Pons (tissue), 1 donor: ENCODE data around the gene SOX11.

ENCODE experiments used
- DNase-seq: peaks from one replicate; pipeline ENCODE4 v3.0.0-alpha.2; 2016; ENCODE audit warnings: low spot score

SOX11 gene

DNA sequence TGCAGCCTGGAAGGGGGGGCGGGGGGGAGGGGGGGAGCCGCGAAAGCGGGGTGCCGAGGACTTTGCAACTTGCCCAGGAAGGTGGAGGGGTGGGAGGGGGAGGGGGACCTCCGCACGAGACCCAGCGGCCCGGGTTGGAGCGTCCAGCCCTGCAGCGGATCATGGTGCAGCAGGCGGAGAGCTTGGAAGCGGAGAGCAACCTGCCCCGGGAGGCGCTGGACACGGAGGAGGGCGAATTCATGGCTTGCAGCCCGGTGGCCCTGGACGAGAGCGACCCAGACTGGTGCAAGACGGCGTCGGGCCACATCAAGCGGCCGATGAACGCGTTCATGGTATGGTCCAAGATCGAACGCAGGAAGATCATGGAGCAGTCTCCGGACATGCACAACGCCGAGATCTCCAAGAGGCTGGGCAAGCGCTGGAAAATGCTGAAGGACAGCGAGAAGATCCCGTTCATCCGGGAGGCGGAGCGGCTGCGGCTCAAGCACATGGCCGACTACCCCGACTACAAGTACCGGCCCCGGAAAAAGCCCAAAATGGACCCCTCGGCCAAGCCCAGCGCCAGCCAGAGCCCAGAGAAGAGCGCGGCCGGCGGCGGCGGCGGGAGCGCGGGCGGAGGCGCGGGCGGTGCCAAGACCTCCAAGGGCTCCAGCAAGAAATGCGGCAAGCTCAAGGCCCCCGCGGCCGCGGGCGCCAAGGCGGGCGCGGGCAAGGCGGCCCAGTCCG, 540 bp downstream of the SOX11 start:
- no peak for DNase-seq

DNA sequence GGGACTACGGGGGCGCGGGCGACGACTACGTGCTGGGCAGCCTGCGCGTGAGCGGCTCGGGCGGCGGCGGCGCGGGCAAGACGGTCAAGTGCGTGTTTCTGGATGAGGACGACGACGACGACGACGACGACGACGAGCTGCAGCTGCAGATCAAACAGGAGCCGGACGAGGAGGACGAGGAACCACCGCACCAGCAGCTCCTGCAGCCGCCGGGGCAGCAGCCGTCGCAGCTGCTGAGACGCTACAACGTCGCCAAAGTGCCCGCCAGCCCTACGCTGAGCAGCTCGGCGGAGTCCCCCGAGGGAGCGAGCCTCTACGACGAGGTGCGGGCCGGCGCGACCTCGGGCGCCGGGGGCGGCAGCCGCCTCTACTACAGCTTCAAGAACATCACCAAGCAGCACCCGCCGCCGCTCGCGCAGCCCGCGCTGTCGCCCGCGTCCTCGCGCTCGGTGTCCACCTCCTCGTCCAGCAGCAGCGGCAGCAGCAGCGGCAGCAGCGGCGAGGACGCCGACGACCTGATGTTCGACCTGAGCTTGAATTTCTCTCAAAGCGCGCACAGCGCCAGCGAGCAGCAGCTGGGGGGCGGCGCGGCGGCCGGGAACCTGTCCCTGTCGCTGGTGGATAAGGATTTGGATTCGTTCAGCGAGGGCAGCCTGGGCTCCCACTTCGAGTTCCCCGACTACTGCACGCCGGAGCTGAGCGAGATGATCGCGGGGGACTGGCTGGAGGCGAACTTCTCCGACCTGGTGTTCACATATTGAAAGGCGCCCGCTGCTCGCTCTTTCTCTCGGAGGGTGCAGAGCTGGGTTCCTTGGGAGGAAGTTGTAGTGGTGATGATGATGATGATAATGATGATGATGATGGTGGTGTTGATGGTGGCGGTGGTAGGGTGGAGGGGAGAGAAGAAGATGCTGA, 1.4 kb downstream of the SOX11 start:
- no peak for DNase-seq

DNA sequence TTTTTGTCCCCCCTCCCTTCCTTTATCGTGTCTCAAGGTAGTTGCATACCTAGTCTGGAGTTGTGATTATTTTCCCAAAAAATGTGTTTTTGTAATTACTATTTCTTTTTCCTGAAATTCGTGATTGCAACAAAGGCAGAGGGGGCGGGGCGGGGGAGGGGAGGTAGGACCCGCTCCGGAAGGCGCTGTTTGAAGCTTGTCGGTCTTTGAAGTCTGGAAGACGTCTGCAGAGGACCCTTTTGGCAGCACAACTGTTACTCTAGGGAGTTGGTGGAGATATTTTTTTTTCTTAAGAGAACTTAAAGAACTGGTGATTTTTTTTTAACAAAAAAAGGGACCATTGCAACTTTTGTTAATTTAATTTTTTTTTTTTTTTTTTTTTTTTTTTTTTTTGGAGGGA, 2.1 kb downstream of the SOX11 start:
- no peak for DNase-seq

DNA sequence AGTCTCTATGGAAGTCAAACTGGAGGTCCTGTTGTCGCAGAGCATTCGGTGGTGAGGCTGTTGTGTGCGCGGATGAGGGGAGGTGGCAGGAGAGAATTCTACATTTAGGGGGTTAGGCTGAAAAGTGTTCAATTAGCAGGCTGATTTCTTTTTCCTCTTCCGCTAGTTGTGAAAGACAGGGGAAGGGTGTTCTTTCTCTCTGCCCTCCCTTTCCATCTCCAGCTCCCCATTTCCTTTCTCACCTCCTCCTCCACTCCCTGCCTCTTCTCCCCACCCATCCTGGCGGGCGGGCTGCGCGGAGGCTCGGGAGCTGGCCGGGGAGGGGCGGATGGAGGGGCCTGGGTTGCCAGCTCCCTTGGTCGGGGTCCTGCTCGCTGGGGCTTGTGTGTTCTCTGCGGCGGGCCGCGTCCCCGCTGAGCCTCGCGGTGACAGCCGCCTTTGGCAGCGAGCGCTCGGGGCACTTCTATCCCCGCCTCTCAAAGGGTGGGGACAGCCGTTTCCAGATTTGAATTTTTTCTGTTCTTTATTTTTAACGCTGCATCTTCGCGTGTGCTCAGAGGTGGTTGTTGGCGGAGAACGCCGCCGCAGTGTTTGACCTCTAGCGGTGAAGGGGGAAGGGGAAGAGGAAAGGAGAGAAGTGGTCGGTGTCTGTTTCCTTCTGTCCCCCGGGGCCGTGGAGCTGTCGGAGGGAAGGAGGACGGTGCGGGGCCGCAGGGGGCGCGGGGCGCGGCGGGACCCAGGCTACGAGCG, 3.6 kb downstream of the SOX11 start:
- no peak for DNase-seq

DNA sequence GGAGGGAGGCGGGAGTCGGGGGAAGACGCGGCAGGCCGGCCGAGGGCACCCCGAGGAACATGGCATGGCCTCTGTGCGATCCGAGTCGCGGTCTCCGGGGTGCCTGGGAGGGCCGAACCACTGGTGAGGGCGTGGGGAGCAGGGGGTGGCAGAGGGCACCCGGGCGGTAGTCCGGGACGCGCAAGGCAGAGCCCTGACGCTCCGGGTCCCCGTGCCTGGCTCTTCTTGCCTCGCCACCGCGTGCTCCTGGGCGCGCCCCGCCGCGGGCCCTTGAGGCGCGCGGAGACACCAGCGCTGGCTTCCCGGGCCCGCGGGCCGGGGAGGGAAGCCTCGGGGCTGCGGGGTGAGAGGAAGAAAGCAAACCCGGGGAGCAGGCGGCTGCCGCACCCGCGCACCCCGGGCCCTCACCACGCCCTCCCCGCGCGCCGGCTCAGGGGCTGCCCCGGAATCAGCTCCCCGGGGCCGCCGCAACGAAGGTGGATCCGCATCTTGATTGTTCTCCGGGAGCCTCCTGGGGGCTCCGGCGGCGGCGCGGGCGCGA, 4.3 kb downstream of the SOX11 start:
- DNase-seq: no peak

DNA sequence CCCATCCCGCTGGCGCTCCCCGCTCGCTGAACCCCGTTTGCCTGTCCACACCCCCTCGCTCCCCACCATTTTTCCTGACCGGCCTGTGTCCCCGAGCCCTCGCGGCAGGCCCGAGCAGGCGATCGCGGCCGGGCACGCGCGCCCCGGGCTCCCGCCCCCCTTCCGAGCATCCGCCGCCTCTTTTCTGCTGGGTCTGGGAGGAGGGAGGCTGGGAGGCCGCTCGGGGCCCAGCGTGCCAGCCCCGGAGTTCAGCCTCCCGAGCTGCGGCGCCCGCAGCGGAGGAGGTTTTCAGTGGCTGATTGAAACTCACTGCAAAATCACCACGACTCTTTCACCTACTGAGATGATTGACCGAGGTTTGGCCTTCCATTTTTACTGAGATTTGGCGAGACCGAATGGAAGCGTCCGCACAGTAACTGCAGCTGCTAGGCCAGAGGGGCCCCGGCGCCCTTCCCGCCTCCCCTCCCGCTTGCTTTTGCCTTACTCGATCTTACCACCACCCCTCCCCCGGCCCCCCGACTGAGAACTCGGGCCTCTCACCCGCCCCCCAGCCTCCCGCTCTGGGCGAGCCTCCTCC, 4.8 kb downstream of the SOX11 start:
- no peak for DNase-seq

DNA sequence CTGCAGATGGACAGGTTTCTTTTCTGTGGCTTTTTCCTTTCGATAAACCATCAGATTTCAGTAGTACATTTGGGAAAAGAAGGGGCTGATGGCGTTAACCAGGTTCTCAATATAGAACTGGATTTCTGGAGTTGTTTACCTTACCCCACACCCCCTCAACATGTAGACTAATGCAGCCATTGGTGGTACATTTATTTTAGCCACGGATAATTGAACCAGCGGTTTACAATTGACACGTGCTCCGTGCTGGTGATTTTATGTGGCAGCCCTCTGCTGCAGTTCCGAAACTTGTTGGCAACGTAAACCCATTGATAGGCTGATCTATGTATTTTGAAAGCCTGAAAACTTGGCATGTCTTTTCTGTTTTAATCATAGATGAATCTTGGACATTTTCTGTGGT, 5.4 kb downstream of the SOX11 start:
- DNase-seq: no peak

DNA sequence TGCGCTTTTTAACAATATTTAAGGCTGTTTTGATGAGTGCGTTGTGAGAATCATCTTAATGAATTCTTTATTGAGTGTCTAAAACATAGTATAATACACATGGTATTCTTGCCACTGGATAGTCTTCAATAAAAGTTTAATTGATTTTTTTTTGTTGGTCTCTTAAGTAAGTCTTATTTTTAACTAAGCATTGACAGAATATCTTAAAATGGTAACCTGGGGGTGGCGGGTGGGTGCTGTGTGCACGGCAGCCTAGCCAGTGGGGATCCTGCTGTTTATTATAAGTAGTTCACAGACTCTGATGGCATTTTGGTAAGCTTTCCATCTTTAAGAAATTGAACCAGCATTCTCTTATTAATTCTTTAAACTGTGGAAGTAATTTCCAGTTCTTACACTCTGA, 6.0 kb downstream of the SOX11 start:
- DNase-seq: no peak

DNA sequence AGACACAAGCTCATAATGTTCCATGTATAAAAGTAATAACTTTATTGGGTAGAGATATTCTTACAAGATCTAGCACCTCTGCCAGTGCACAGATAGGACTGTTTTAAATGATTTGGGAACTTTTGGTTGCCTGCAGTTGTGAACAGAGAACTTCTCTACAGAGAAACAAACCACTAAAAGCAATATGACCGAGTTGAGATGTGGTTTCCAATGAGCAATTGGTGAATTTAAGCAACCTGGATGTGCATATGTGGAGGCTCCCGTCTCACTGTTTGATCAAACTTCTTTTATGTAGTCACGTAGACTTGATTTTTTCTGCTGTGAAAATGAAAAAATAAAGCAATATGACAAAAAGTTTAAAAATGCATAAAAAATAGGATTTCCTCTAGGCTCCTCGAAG, 7.8 kb downstream of the SOX11 start:
- no peak for DNase-seq

DNA sequence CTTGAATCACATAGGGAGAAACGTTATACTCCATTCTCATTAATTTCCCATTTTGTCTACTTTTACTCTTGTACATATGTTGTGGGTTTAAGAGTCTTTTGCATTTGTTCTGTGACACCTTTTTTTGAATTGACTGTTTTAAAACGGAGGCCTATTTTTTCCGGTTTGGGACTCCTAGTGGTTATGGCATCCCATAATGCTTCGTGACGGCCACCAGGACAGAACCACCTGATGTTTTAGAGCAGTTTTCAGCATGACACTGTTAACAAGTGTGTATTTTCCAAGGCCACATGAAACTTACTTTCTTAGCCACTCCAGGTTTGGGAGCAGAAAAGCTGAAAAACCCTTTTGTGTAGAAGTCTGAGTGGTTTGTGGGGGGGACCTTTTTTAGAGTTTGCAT, 8.4 kb downstream of the SOX11 start:
- DNase-seq: no peak

DNA sequence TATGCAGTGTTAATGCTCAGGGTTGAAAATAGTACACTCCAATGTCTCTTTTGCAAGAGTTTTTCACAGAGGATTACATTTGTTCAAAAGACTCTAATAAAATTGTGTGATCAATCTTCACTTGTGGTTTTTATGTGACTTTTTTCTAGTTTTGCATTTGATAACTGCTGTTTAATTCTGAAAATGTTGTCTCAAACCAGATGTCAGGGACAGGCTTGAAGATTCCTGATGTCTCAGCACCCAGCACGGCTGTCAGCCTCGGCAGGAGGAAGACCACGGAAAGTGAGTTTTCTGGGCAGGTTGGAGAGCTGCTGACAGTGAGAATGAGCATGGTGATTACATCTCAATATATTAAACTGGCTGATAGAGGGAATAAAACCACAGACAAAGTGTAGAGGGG, 9.1 kb downstream of the SOX11 start:
- no peak for DNase-seq

DNA sequence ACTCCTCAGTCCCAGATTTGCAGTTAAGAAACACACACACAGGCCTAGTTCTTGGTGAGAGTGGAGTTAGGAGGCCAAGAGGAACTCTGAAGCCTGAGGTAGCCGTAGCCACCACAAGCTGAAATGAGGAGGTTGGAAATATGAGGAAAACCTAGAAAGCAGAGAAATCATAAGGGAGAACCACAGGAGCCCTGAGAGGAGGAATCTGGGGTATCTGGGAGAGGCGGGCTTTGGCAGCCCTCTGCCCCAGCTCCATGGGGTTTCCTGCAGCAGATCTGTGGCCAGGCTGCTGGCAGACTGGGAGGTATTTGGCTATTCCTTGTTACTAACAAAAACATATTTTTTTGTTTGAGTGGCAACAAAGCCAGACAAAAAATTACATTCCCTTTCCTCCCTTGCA, 11.0 kb downstream of the SOX11 start:
- DNase-seq: no peak

DNA sequence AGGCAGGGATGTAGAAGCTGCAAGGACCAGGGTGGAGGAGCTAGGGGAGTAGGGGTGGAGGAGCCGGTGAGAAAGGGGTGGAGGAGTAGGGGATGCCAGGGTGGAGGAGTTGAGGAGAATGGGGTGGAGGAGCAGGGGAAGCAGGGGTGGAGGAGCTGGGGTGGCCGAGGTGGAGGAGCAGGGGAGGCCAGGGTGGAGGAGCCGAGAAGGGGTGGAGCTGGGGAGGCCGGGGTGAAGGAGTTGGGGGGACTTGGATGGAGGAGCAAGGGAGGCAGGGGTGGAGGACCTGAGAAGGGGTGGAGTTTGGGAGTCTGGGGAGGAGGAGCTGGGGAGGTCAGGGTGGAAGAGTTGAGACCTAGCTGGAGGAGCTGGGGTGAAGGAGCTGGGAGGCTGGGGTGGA, 13.3 kb downstream of the SOX11 start:
- no peak for DNase-seq

DNA sequence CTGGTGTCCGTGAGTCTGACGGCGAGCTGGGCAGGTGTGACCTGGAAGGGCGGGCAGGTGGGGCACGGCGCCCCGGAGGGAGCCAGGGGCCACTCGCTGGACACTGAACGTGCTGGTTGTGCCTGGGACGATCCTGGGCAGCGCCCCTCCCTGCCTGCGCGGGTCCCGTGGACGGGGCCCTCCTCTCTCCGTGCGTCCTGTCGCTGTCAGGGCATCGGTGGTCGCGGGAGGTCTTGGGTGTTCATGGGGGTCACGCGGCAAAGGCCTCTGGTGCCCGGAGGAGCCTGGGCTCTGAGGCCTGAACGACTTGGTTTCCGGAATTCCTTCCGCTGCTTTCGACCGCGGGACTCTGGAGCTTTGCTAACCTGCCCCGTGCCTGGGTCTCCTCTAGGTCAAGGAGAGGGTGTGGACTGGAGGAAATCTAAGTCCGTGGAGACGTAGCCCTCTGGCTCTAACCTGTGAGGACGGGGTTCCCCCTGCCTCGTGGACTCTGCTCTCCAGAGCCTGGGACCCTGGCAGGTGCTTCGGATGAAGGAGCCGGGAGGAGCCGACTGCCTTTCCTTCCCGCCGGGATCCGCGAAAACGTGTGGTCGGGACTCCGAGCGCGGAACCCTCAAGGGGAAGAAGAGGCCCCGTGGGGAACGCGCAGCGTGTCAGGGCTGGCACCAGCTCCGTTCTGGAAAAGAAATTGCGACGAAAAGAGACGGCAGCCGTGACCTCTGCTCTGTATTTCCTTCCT, 14.7 kb downstream of the SOX11 start:
- no peak for DNase-seq

DNA sequence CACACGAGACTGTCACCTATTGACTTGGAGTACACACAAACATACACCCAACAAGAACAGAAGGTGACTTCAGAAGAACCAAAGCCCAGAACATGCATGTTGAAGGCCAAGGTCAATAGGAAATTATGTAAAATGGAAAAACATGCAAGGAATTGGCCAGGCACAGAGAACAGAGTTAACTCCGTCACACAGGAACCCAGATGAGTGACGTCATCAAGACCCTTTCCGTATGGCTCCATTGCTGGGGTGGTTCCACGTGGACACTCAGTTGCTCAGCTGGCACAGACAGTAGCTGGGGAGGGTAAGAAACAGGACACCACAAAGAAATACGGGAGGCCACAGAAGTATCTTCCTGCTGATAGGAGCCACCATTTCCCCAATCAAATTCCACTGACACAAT, 18.4 kb downstream of the SOX11 start:
- DNase-seq: no peak

DNA sequence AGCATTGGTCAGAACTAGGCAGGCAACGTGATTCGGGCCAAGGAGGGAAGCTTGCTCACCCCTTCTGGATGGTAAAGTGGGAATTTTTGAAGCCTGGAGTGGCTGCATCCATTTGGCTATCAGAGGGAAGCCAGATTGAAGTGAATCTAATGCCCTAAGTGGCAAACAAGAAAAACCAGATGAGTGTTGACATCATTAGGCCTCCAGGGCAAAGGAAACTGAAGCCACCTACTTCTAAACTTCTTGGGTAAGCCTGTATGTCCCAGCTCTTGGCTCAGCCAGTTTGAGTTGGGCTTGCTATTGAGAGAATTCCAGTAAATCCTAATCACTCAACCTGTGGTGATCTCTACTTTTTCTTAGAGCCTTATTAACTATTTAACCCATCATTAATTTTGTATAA, 20.9 kb downstream of the SOX11 start:
- no peak for DNase-seq

DNA sequence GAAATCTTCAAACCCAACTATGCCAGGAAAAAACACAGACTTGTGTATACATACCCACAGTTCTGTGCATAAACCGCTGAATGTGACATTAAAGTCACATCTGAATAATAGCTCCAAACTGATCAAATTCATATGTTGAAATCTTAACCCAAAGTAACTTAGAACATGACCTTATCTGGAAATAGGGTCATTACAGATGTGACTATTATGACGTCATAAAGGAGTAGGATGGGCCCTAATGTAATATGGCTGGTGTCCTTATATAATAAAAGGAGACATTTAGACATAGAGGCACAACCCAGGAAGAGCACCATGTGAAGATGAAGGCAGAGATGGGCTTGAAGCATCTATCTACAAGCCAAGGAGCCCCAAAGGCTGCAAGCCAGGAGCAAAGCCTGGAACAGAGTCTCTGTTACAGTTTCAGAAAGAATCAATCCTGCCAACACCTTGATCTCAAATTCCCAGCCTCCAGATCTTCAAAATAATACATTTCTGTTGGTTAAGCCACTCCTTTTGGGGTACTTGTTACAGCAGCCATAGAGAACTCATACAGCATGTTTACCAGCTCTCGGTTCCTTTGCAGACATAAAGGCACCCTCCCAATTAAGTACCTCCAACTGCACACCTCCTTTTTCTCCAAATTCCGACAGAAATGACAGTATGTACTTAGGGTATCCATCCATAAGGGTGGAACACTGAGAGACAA, 27.6 kb downstream of the SOX11 start:
- no peak for DNase-seq

DNA sequence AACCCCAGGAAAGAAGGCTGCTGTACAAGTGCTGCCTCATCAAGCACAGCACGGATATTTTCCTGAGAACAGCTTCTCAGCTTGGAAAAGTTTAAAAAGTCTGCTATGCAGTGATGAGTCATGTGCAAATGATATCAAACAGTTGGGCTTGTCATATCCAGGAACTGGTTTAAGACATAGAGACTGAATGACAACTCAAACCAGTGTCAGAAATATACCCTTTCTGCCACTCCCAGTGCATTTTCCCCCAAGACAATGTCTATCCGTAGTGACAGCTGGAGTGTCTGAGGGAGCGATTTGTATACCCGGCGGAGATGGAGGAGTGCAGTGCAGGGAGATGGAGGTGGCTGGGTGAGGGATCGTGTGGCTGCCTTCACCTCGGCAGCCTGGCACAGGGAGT, 28.2 kb downstream of the SOX11 start:
- DNase-seq: no peak

DNA sequence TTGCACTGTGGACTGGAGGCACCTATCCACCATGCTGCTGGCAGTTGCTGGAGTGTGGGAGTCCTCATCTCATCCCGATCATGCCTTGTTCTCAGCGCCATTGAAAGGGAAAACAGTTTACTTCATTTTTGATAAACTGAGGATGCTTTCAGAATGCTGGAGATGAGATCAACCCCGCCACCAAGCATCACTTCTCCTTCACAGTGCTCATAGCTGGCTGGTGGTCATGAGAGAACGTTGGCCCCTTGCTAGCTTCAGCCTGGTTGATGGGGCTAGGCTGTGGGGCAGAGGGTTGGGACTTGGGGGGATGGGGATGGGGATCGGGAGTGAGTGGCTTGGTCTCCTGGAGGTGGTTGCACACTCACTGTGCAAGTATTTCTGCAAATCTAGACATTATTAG, 30.1 kb downstream of the SOX11 start:
- no peak for DNase-seq

DNA sequence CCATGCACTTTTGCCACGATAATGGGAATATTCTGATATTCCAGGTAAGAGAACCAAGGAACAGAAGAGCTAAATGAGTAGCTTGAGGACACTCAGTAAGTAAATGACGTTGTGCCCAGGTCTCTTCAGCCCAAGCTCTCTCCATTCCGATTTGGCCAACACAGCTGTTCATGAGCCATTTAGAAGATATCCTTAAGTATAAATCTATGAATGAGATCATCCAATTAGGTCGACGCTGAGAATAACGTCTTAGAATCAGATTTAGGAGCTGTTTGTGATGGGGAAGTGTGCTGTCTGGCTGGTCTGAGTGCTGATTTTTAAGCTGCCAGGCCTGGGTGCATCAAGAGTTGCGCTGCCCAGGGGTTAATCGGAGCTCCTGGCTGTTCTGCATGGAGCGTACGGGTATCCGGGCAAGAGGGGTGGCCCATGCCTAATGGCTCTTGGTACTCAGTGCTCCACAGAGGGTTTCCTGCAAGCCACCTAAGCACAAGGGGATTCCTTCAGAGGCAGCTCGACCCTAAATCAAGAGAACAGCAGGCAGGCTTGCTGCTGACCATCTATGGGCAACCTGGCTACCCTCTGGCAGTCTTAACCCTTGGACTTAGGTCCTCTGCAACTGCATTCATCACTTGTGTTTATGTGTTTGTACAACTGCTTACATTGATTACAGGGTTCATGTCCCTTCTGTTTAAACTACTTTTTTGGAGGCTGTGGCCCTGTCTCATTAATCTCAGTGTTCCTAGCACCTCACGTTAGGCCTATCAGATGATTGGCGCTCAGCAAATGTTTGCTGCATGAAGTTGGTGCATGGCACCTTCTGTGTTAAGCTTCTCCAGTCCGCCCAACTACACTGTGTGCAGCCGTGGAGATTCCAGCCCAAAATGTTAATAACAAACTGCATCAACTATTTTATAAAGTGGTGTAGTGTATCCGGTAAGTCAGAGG, 31.9 kb downstream of the SOX11 start:
- DNase-seq: no peak
